Heart left ventricle (tissue), 16 donors: ENCODE measurements around the gene TRPC4. TPM values are rescaled to one million over a fixed set of nuclear protein-coding genes. Genes with fewer than 3 reads are reported as not detected.

Experiments used
- ATAC-seq, 4 donors: fragments of 200-7000 bp; cut with Tn5 transposase; one replicate each; pipeline ENCODE4 v1.9.1; 2020 to 2022; ENCODE audit warnings: moderate library complexity in 4 of 4, mild to moderate bottlenecking in 3 of 4, moderate number of reproducible peaks in 1 of 4
- DNase-seq, 5 donors: peaks; one replicate each; pipeline ENCODE4 v3.0.0-alpha.2; 2020
- H3K27ac ChIP-seq, 12 donors: fragments of 200-600 bp; sonication (generic) in 4 of 12; one replicate each; pipeline versions ENCODE4 v1.5.0 to v1.8.0; 2016 to 2022; ENCODE audit warnings: mild to moderate bottlenecking in 2 of 12
- H3K27me3 ChIP-seq, 9 donors: fragments of 200-600 bp; sonication (generic) in 2 of 9; one replicate each; pipeline versions ENCODE4 v1.5.1 to v1.8.0; 2016 to 2022; ENCODE audit warnings: mild to moderate bottlenecking in 3 of 9
- H3K36me3 ChIP-seq, 9 donors: fragments of 200-600 bp; sonication (generic) in 2 of 9; one replicate each; pipeline versions ENCODE4 v1.5.0 to v1.8.0; 2018 to 2022; ENCODE audit warnings: mild to moderate bottlenecking in 2 of 9
- H3K4me1 ChIP-seq, 12 donors: fragments of 200-600 bp; sonication (generic) in 4 of 12; one replicate each; pipeline versions ENCODE4 v1.5.0 to v1.8.0; 2016 to 2022; ENCODE audit warnings: mild to moderate bottlenecking in 3 of 12
- H3K4me3 ChIP-seq, 12 donors: fragments of 200-600 bp; sonication (generic) in 4 of 12; one replicate each; pipeline versions ENCODE4 v1.5.0 to v1.8.0; 2017 to 2022; ENCODE audit warnings: mild to moderate bottlenecking in 9 of 12, moderate library complexity in 4 of 12
- H3K9me3 ChIP-seq, 12 donors: fragments of 200-600 bp; sonication (generic) in 4 of 12; one replicate each; pipeline versions ENCODE4 v1.5.0 to v1.8.0; 2016 to 2022; ENCODE audit warnings: mild to moderate bottlenecking in 1 of 12
- POLR2A ChIP-seq, 2 donors: fragments of 450-650 bp; IDR thresholded peaks; one replicate each; pipeline ENCODE4 v1.6.1; 2017; ENCODE audit warnings: antibody characterized with exemption in 2 of 2, mild to moderate bottlenecking in 2 of 2, moderate library complexity in 2 of 2
- WGBS, 4 donors: extraction: QIAGEN DNeasy Blood & Tissue Kit in 2 of 4; methylation state at CpG; one replicate each; pipeline versions ENCODE4 v1.1.5 to v1.1.7; 2013 to 2018; 5-methylcytosine and 5-hydroxymethylcytosine counted together
- intact Hi-C, 10 donors: fragments of 100-400 bp; cut with DNase I; formaldehyde crosslinking; loops; one replicate each; pipeline versions ENCODE4 v1.11.1 to v1.14.2; 2022
- polyA plus RNA-seq, 2 donors: library from polyadenylated mRNA; stranded (reverse); fragments of 200-250 nt; gene quantifications; one replicate each; pipeline ENCODE4 v1.2.3, GENCODE V29; 2013
- total RNA-seq, 9 donors: library from RNA; depleted of rRNA in 2 of 9; stranded (reverse); fragments of >200 nt in 2 of 9; fragmentation: NEBNext Ultra II Directional in 3 of 9; extraction: Animal tissue kit (Norgen Biotek cat#: 25700) in 3 of 9; gene quantifications; one replicate each; pipeline versions ENCODE4 v1.1.0 to v1.2.4, GENCODE V29; 2016 to 2023
- TF ChIP-seq, protein P1 (sequence below), 12 donors: fragments of 200-600 bp; sonication (generic) in 4 of 12; IDR thresholded peaks; one replicate each; pipeline versions ENCODE4 v1.5.0 to v1.8.0; 2018 to 2022; ENCODE audit warnings: antibody characterized with exemption in 12 of 12, mild to moderate bottlenecking in 5 of 12
- donor health status: ischemic (EF 13 %, LVEDD 7.1; RV severe dilation, severe dysfunction).
- donor health status: healthy with polysubstance abuse.
- donor health status: DM: no; HTN: yes; CAD: no.
- donor health status: DM: no; HTN: no; CAD: no.
- donor health status: ischemic (EF 25% LVEDD 6.9; RV normal size, moderate dysfunction).
- donor health status: ischemic (EF 25% LVEDD 5.7; RV mildly dilated, moderate dysfunction).
- donor health status: healthy.
- donor health status: DM: yes; HTN: yes; CAD: no.
- donor health status: ischemic (EF 35%, LVEDD 5.7; RV mildly dilated, moderate dysfunction).
- donor health status: nonischemic (EF 11% LVEDD 7.7; RV severe dilation, severe dysfunction).
- donor health status: DM: yes; HTN: yes; CAD: no.
- donor health status: PGD.
- donor health status: ischemic (EF 29% LVEDD 5.4; RV normal size, mild dysfunction).
- donor health status: nonischemic (EF 23%, LVEDD 6.1; RV moderate dilation, normal function).

Gene TRPC4
- total and polyA plus RNA-seq, 11 donors = 0.25 to 2.5 (median 0.79) TPM

DNA sequence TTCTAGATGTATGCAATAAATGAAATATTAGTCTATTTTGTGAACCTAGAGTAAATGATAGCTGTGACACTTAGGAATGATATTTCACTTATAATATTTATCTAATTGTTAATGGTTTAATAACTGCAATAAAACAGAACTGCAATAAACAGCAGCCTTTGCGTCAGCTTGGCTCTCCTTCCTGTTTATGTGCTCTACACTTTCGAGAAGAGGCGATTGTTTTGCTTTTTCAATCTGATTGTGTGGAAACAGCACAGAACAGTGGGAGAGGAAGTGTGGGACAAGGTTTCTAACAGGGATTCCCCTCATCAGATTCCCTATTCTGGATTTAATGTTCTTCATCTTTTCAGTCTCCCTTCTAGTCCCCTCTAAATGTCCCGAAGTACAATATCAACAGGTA is 17.3 kb upstream of the TRPC4 start:
- 55 to 72% (median 65%) methylated on average over 4 of the region's 4 CpGs for WGBS, 4 donors
- no peaks in the 10 kb centered on the region for H3K27me3 ChIP-seq
- H3K27ac ChIP-seq = no peak overlapping the region
- no peak overlapping the region for H3K4me3 ChIP-seq
- DNase-seq (no peak), ATAC-seq (no peak)
- no peaks in the 10 kb centered on the region for H3K4me1 ChIP-seq
- no peaks in the 10 kb centered on the region for H3K36me3 ChIP-seq
- no peak for TF ChIP-seq POLR2A (IDR thresholded peaks at IDR 0.05)
- TF ChIP-seq, protein P1, sequence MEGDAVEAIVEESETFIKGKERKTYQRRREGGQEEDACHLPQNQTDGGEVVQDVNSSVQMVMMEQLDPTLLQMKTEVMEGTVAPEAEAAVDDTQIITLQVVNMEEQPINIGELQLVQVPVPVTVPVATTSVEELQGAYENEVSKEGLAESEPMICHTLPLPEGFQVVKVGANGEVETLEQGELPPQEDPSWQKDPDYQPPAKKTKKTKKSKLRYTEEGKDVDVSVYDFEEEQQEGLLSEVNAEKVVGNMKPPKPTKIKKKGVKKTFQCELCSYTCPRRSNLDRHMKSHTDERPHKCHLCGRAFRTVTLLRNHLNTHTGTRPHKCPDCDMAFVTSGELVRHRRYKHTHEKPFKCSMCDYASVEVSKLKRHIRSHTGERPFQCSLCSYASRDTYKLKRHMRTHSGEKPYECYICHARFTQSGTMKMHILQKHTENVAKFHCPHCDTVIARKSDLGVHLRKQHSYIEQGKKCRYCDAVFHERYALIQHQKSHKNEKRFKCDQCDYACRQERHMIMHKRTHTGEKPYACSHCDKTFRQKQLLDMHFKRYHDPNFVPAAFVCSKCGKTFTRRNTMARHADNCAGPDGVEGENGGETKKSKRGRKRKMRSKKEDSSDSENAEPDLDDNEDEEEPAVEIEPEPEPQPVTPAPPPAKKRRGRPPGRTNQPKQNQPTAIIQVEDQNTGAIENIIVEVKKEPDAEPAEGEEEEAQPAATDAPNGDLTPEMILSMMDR (IDR thresholded peaks at IDR 0.05) = no peak
- H3K9me3 ChIP-seq = no peaks in the 10 kb centered on the region
- intact Hi-C loops = loop anchor here in 1 of 10 donors (10.0 kb wide), 1 partner anchor 148 kb away; no protein-coding TSS in a partner anchor

DNA sequence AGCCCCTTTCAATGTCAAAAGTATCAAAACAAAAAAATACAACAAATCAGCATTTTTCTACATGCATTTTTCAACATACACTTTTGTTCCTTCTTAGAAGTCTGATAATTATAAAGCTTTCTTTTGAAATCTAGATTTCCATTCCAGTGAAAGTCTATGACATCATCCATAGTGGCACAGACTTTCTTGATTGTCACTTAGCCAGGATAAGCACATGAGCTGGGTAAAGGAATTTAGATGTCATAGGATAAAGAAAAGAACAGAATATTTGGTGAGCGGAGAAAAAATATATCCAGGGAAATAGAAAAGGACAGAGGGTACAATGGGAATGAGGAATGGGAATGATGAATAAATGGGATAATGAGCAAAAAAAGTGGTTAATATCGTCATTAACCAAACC is 15.1 kb upstream of the TRPC4 start:
- DNase-seq (no peak), ATAC-seq (no peak)
- Histone ChIP-seq H3K4me1 (no peaks in the 10 kb centered on the region), H3K4me3 (no peak overlapping the region), H3K9me3 (no peaks in the 10 kb centered on the region), H3K27me3 (no peaks in the 10 kb centered on the region), H3K36me3 (no peaks in the 10 kb centered on the region), H3K27ac (no peak overlapping the region)
- 86 to 93% (median 88%) methylated on average over 2 of the region's 2 CpGs for WGBS, 4 donors
- TF ChIP-seq POLR2A (IDR thresholded peaks at IDR 0.05) = no peak
- TF ChIP-seq, protein P1 (IDR thresholded peaks at IDR 0.05) = no peak
- intact Hi-C loops = loop anchor here in 1 of 10 donors (10.0 kb wide), 1 partner anchor 150 kb away; no protein-coding TSS in a partner anchor

- no peaks in the 10 kb centered on the region for H3K4me1 ChIP-seq
- H3K27me3 ChIP-seq = no peaks in the 10 kb centered on the region
- no peak for TF ChIP-seq POLR2A (IDR thresholded peaks at IDR 0.05)
- TF ChIP-seq, protein P1 (IDR thresholded peaks at IDR 0.05) = no peak
- ATAC-seq (no peak), DNase-seq (no peak)
- H3K9me3 ChIP-seq = no peaks in the 10 kb centered on the region
- no peak overlapping the region for H3K27ac ChIP-seq
- intact Hi-C loops = loop anchor here in 1 of 10 donors (10.0 kb wide), 1 partner anchor 151 kb away; no protein-coding TSS in a partner anchor
- 89 to 96% (median 91%) methylated on average over 1 of the region's 1 CpG for WGBS, 4 donors
- H3K36me3 ChIP-seq = no peaks in the 10 kb centered on the region
- H3K4me3 ChIP-seq = no peak overlapping the region
Measured at GRCh38 chr13:37884026-37884425, 14.5 kb upstream of the TRPC4 start.

DNA sequence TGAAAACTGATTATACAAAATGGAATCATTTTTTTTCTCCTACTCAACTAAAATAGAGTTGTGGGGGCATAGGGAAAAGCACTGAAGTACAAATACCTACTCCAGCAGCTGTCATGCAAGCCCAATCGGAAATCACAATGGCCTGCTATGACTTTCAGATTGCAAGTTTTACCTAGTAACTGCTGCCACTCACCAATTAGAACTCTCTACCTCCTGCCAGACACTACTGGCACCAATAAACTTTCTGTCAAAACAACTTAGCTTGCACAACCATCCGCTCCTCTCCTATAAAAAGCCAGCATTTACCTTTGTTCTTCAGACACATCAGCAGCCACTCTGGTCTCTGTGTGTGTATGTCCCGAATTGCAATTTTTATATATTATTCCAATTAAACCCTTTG is 9.3 kb upstream of the TRPC4 start:
- peaks cover 0 to 6% (median 0%) of the 10 kb centered on the region in 9 donors for H3K27me3 ChIP-seq
- ATAC-seq (no peak), DNase-seq (no peak)
- 75 to 91% (median 85%) methylated on average over 3 of the region's 3 CpGs for WGBS, 4 donors
- H3K9me3 ChIP-seq = no peaks in the 10 kb centered on the region
- no peaks in the 10 kb centered on the region for H3K4me1 ChIP-seq
- no peak overlapping the region for H3K27ac ChIP-seq
- no peak overlapping the region for H3K4me3 ChIP-seq
- TF ChIP-seq, protein P1 (IDR thresholded peaks at IDR 0.05) = no peak
- TF ChIP-seq POLR2A (IDR thresholded peaks at IDR 0.05) = no peak
- intact Hi-C loops = loop anchor here in 2 of 10 donors (10.0 kb wide), 1 partner anchor 56 kb away; no protein-coding TSS in a partner anchor
- no peaks in the 10 kb centered on the region for H3K36me3 ChIP-seq
